Thyroid gland (tissue), 4 donors: ENCODE data around the gene FAM124B. TPM values are rescaled to one million over a fixed set of nuclear protein-coding genes. Genes with fewer than 3 reads are reported as not detected.
"Not testable (repeated sequence)": the region's sequence is repeated elsewhere in the genome, so short reads cannot be mapped to it uniquely, and the experiment has no call there.

ENCODE experiments used
- DNase-seq, 2 donors: peaks; one replicate each; pipeline ENCODE4 v3.0.0-alpha.2; 2019
- H3K27ac ChIP-seq, 3 donors: fragments of 200-600 bp; sonication (generic); 1 replicate in 2 of 3; 2 replicates in 1 of 3; pipeline ENCODE4 v1.5.1; 2016 to 2019; ENCODE audit warnings: mild to moderate bottlenecking in 1 of 3, moderate library complexity in 1 of 3
- H3K27me3 ChIP-seq: fragments of 200-600 bp; sonication (generic); one replicate; pipeline ENCODE4 v1.5.1; 2019
- H3K36me3 ChIP-seq, 2 donors: fragments of 200-600 bp; sonication (generic); one replicate each; pipeline ENCODE4 v1.5.1; 2016 to 2019
- H3K4me1 ChIP-seq, 2 donors: fragments of 200-600 bp; sonication (generic); one replicate each; pipeline ENCODE4 v1.5.1; 2017 to 2019
- H3K4me3 ChIP-seq, 3 donors: fragments of 200-600 bp; sonication (generic); replicated peaks in 1 of 3; 1 replicate in 2 of 3; 2 replicates in 1 of 3; pipeline ENCODE4 v1.5.1; 2016; ENCODE audit warnings: mild to moderate bottlenecking in 1 of 3
- H3K9me3 ChIP-seq: fragments of 200-600 bp; sonication (generic); one replicate; pipeline ENCODE4 v1.5.1; 2017
- CTCF ChIP-seq, 6 experiments: fragments of 200-600 bp in 3 of 6; fragments of 450-650 bp in 3 of 6; sonication (generic) in 3 of 6; IDR thresholded peaks; one replicate each; pipeline ENCODE4 v1.5.1; 2016 to 2019; ENCODE audit warnings: antibody characterized with exemption in 6 of 6, mild to moderate bottlenecking in 2 of 6, inconsistent platforms in 1 of 6, moderate library complexity in 1 of 6
- POLR2A ChIP-seq, 2 donors: fragments of 450-650 bp; IDR thresholded peaks; one replicate each; pipeline ENCODE4 v1.6.1; 2017; ENCODE audit warnings: antibody characterized with exemption in 2 of 2, mild to moderate bottlenecking in 2 of 2, moderate library complexity in 1 of 2
- WGBS, 2 donors: methylation state at CpG; one replicate each; pipeline ENCODE4 v1.1.5; 2017; 5-methylcytosine and 5-hydroxymethylcytosine counted together
- intact Hi-C: fragments of 100-400 bp; cut with DNase I; formaldehyde crosslinking; loops from one replicate; pipeline ENCODE4 v1.15.1; 2023
- total RNA-seq, 4 donors: library from RNA; depleted of rRNA; stranded (reverse); fragments of >200 nt; gene quantifications; one replicate each; pipeline ENCODE4 v1.2.3, GENCODE V29; 2016

Gene FAM124B
- total RNA-seq, 4 donors from 2014 or later: 0.88 to 2.7 (median 1.3) TPM

- intact Hi-C loops: no loop called here
- Histone ChIP-seq H3K4me1 (no peaks in the 10 kb centered on the region), H3K27ac (no peak overlapping the region), H3K4me3 (no peak overlapping the region), H3K9me3 (no peaks in the 10 kb centered on the region), H3K27me3 (no peaks in the 10 kb centered on the region), H3K36me3 (no peaks in the 10 kb centered on the region)
- no peak for TF ChIP-seq POLR2A (IDR thresholded peaks at IDR 0.05)
- TF ChIP-seq CTCF (IDR thresholded peaks at IDR 0.05): no peak
- DNase-seq: no peak
- WGBS, 2 donors: 91 to 96% methylated on average over 9 of the region's 9 CpGs
Observed at GRCh38 chr2:224382973-224383555, 18.8 kb downstream of the FAM124B start.

- H3K36me3 ChIP-seq, H3K4me1 ChIP-seq, H3K27me3 ChIP-seq, H3K9me3 ChIP-seq, H3K27ac ChIP-seq, intact Hi-C loops, DNase-seq, H3K4me3 ChIP-seq: not testable (repeated sequence)
- WGBS, 2 donors: 90 to 93% methylated on average over 2 of the region's 2 CpGs
Observed at GRCh38 chr2:224382280-224382647, 19.6 kb downstream of the FAM124B start.

- DNase-seq: no peak
- Histone ChIP-seq H3K4me1 (no peaks in the 10 kb centered on the region), H3K9me3 (no peaks in the 10 kb centered on the region), H3K27ac (no peak overlapping the region), H3K4me3 (no peak overlapping the region), H3K36me3 (no peaks in the 10 kb centered on the region), H3K27me3 (no peaks in the 10 kb centered on the region)
- 75 to 84% methylated on average over 6 of the region's 6 CpGs for WGBS, 2 donors
- TF ChIP-seq CTCF (IDR thresholded peaks at IDR 0.05): no peak
- TF ChIP-seq POLR2A (IDR thresholded peaks at IDR 0.05): no peak
- intact Hi-C loops: no loop called here
Observed at GRCh38 chr2:224381521-224382279, 20.2 kb downstream of the FAM124B start.

GRCh38 chr2:224379986-224380385 lies 21.9 kb downstream of the FAM124B start:
- no peak for DNase-seq
- H3K4me1 ChIP-seq: no peaks in the 10 kb centered on the region

GRCh38 chr2:224379172-224379571 lies 22.7 kb downstream of the FAM124B start:
- H3K9me3 ChIP-seq: no peaks in the 10 kb centered on the region
- WGBS, 2 donors: 82 to 89% methylated on average over 4 of the region's 4 CpGs
- intact Hi-C loops: no loop called here
- no peak overlapping the region for H3K27ac ChIP-seq
- no peak for DNase-seq
- no peaks in the 10 kb centered on the region for H3K27me3 ChIP-seq
- H3K36me3 ChIP-seq: no peaks in the 10 kb centered on the region
- TF ChIP-seq POLR2A (IDR thresholded peaks at IDR 0.05) (no peak), CTCF (IDR thresholded peaks at IDR 0.05) (no peak)
- H3K4me3 ChIP-seq: no peak overlapping the region
- no peaks in the 10 kb centered on the region for H3K4me1 ChIP-seq

More at GRCh38 chr2:224379986-224380385, 21.9 kb downstream of the FAM124B start:
- Histone ChIP-seq H3K9me3 (no peaks in the 10 kb centered on the region), H3K4me3 (no peak overlapping the region), H3K36me3 (no peaks in the 10 kb centered on the region), H3K27ac (no peak overlapping the region), H3K27me3 (no peaks in the 10 kb centered on the region)
- TF ChIP-seq POLR2A (IDR thresholded peaks at IDR 0.05) (no peak), CTCF (IDR thresholded peaks at IDR 0.05) (no peak)
- 83 to 100% methylated on average over 1 of the region's 1 CpG for WGBS, 2 donors
- intact Hi-C loops: no loop called here
